Osteoblast (primary cell): ENCODE data around the gene TNFRSF1A. TPM values are rescaled to one million over a fixed set of nuclear protein-coding genes. Genes with fewer than 3 reads are reported as not detected.

Experiments
- DNase-seq: peaks from one replicate; pipeline ENCODE4 v3.0.0; 2011; ENCODE audit warnings: low spot score, mixed read lengths; ENCODE audit not compliant: insufficient read length; ENCODE audit errors: missing footprints
- H2AFZ ChIP-seq: 2 replicates; pipeline ENCODE4 v1.6.0; 2011; ENCODE audit warnings: mild to moderate bottlenecking, low read length
- H3K27ac ChIP-seq: 2 replicates; pipeline ENCODE4 v1.5.1; 2011; ENCODE audit warnings: mild to moderate bottlenecking, low read depth, low read length, moderate library complexity
- H3K27me3 ChIP-seq: 2 replicates; pipeline ENCODE4 v1.6.0; 2012; ENCODE audit warnings: mild to moderate bottlenecking, control low read depth, inconsistent platforms, low read length, moderate library complexity; ENCODE audit not compliant: insufficient read depth
- H3K36me3 ChIP-seq: 2 replicates; pipeline ENCODE4 v1.5.1; 2011; ENCODE audit warnings: mild to moderate bottlenecking, low read length, control low read depth, moderate library complexity; ENCODE audit not compliant: insufficient read depth
- H3K4me1 ChIP-seq: 2 replicates; pipeline ENCODE4 v1.5.1; 2011; ENCODE audit warnings: mild to moderate bottlenecking, low read length, control low read depth, moderate library complexity; ENCODE audit not compliant: insufficient read depth
- H3K4me2 ChIP-seq: 2 replicates; pipeline ENCODE4 v1.6.0; 2011; ENCODE audit warnings: mild to moderate bottlenecking, low read length; ENCODE audit not compliant: insufficient read depth
- H3K4me3 ChIP-seq: fragments of 200-600 bp; sonication (generic); 3 replicates; pipeline ENCODE4 v1.5.1; 2012; ENCODE audit warnings: mild to moderate bottlenecking, low read length, inconsistent platforms; ENCODE audit not compliant: insufficient read depth
- H3K79me2 ChIP-seq: 2 replicates; pipeline ENCODE4 v1.6.0; 2012; ENCODE audit warnings: mild to moderate bottlenecking, low read length, control low read depth, inconsistent platforms; ENCODE audit not compliant: insufficient read depth
- H3K9me3 ChIP-seq: 2 replicates; pipeline ENCODE4 v1.5.1; 2011; ENCODE audit warnings: low read depth, low read length, control low read depth
- H4K20me1 ChIP-seq: 2 replicates; pipeline ENCODE4 v1.6.0; 2012; ENCODE audit warnings: mild to moderate bottlenecking, low read length, control low read depth; ENCODE audit not compliant: insufficient read depth
- CTCF ChIP-seq: IDR thresholded peaks from 2 replicates; pipeline ENCODE4 v1.5.1; 2011; ENCODE audit warnings: mild to moderate bottlenecking, low read depth, low read length, moderate library complexity; ENCODE audit errors: extremely low read depth
- total RNA-seq: library from RNA; depleted of rRNA; stranded (reverse); fragments of >200 nt; gene quantifications from 2 replicates; pipeline ENCODE4 v1.2.3, GENCODE V29; 2012

The TNFRSF1A gene
- total RNA-seq: 228 and 255 TPM in 2 replicates

GRCh38 chr12:6341417-6342139, at the start of gene TNFRSF1A:
Gene TNFRSF1A, minus strand, starts transcription at chr12:6342076. Its CDS starts 262 bp downstream, at chr12:6341814.
- Histone ChIP-seq H3K4me1 (peaks cover 70% of the 10 kb centered on the region), H4K20me1 (peaks cover 40% of the 10 kb centered on the region), H3K27me3 (no peaks in the 10 kb centered on the region), H2AFZ (peak within 1 kb of the TSS; percentile 62), H3K4me3 (peak within 1 kb of the TSS; percentile 94), H3K9me3 (no peaks in the 10 kb centered on the region), H3K4me2 (peak within 1 kb of the TSS; percentile 96), H3K27ac (peak within 1 kb of the TSS; percentile 99), H3K36me3 (peaks cover 5% of the 10 kb centered on the region), H3K79me2 (peaks cover 64% of the 10 kb centered on the region)
- no peak for TF ChIP-seq CTCF
- DNase-seq: peak; percentile 89

GRCh38 chr12:6391013-6391412, 49.1 kb upstream of the TNFRSF1A start:
- peaks cover 18% of the 10 kb centered on the region for H3K79me2 ChIP-seq
- H3K27me3 ChIP-seq: no peaks in the 10 kb centered on the region
- no peaks in the 10 kb centered on the region for H3K9me3 ChIP-seq
- H3K4me1 ChIP-seq: peaks cover 4% of the 10 kb centered on the region
- TF ChIP-seq CTCF: no peak
- peaks cover 75% of the 10 kb centered on the region for H3K36me3 ChIP-seq
- H3K4me3 ChIP-seq: no peak overlapping the region
- no peak overlapping the region for H3K27ac ChIP-seq
- no peak overlapping the region for H2AFZ ChIP-seq
- peaks cover 4% of the 10 kb centered on the region for H4K20me1 ChIP-seq
- H3K4me2 ChIP-seq: no peak overlapping the region
- peak; percentile 54 for DNase-seq

- Histone ChIP-seq H3K36me3 (peaks cover 79% of the 10 kb centered on the region), H3K27ac (no peak overlapping the region)
- TF ChIP-seq CTCF: no peak
Observed at GRCh38 chr12:6390084-6390799, 48.4 kb upstream of the TNFRSF1A start.

GRCh38 chr12:6387541-6387940, 45.7 kb upstream of the TNFRSF1A start:
- Histone ChIP-seq H2AFZ (no peak overlapping the region), H3K79me2 (peaks cover 43% of the 10 kb centered on the region), H3K27ac (no peak overlapping the region), H3K9me3 (no peaks in the 10 kb centered on the region), H4K20me1 (peaks cover 4% of the 10 kb centered on the region), H3K27me3 (no peaks in the 10 kb centered on the region), H3K4me1 (peaks cover 22% of the 10 kb centered on the region), H3K4me3 (no peak overlapping the region), H3K4me2 (no peak overlapping the region), H3K36me3 (peaks cover 68% of the 10 kb centered on the region)
- no peak for TF ChIP-seq CTCF
- peak; percentile 36 for DNase-seq

More at GRCh38 chr12:6390084-6390799, 48.4 kb upstream of the TNFRSF1A start:
- Histone ChIP-seq H3K79me2 (peaks cover 23% of the 10 kb centered on the region), H3K4me3 (no peak overlapping the region), H3K4me1 (peaks cover 6% of the 10 kb centered on the region), H3K9me3 (no peaks in the 10 kb centered on the region), H2AFZ (no peak overlapping the region), H3K27me3 (no peaks in the 10 kb centered on the region), H4K20me1 (peaks cover 4% of the 10 kb centered on the region), H3K4me2 (no peak overlapping the region)
- DNase-seq: peak; percentile 84
